ES-I3 (cell line): Measurements from ENCODE around the gene EEF1AKMT2.

Source experiments
- H3K36me3 ChIP-seq: 2 replicates; pipeline ENCODE4 v1.6.1; 2013; ENCODE audit warnings: mild to moderate bottlenecking, low read length, control low read depth, moderate library complexity; ENCODE audit not compliant: insufficient read depth
- H3K4me1 ChIP-seq: 2 replicates; pipeline ENCODE4 v1.6.1; 2013; ENCODE audit warnings: mild to moderate bottlenecking, control low read depth, low read length; ENCODE audit not compliant: insufficient read depth
- H3K9ac ChIP-seq: 2 replicates; pipeline ENCODE4 v1.6.1; 2013; ENCODE audit warnings: low read depth, mild to moderate bottlenecking, low read length, moderate library complexity
- H3K9me3 ChIP-seq: 2 replicates; pipeline ENCODE4 v1.6.1; 2013; ENCODE audit warnings: mild to moderate bottlenecking, low read length, moderate library complexity; ENCODE audit not compliant: control insufficient read depth, insufficient read depth

The EEF1AKMT2 gene

GRCh38 chr10:124737221-124737620 lies 54.5 kb downstream of the EEF1AKMT2 start:
- Histone ChIP-seq H3K4me1 (peaks cover 54% of the 10 kb centered on the region), H3K9ac (no peak overlapping the region)

GRCh38 chr10:124736491-124737136 lies 55.1 kb downstream of the EEF1AKMT2 start:
- Histone ChIP-seq H3K4me1 (peaks cover 49% of the 10 kb centered on the region), H3K36me3 (no peaks in the 10 kb centered on the region)

More at GRCh38 chr10:124737221-124737620, 54.5 kb downstream of the EEF1AKMT2 start:
- H3K9me3 ChIP-seq, result no peaks in the 10 kb centered on the region
- no peaks in the 10 kb centered on the region for H3K36me3 ChIP-seq

GRCh38 chr10:124735491-124736286 lies 56.0 kb downstream of the EEF1AKMT2 start:
- no peaks in the 10 kb centered on the region for H3K9me3 ChIP-seq
- H3K4me1 ChIP-seq, result peaks cover 41% of the 10 kb centered on the region
- no peaks in the 10 kb centered on the region for H3K36me3 ChIP-seq
- no peak overlapping the region for H3K9ac ChIP-seq

More at GRCh38 chr10:124736491-124737136, 55.1 kb downstream of the EEF1AKMT2 start:
- Histone ChIP-seq H3K9me3 (no peaks in the 10 kb centered on the region), H3K9ac (no peak overlapping the region)

GRCh38 chr10:124734311-124735166 lies 57.1 kb downstream of the EEF1AKMT2 start:
- peaks cover 30% of the 10 kb centered on the region for H3K4me1 ChIP-seq

GRCh38 chr10:124733571-124734245 lies 58.0 kb downstream of the EEF1AKMT2 start:
- Histone ChIP-seq H3K36me3 (no peaks in the 10 kb centered on the region), H3K4me1 (peaks cover 22% of the 10 kb centered on the region), H3K9me3 (no peaks in the 10 kb centered on the region), H3K9ac (no peak overlapping the region)

More at GRCh38 chr10:124734311-124735166, 57.1 kb downstream of the EEF1AKMT2 start:
- Histone ChIP-seq H3K9ac (no peak overlapping the region), H3K9me3 (no peaks in the 10 kb centered on the region), H3K36me3 (no peaks in the 10 kb centered on the region)

GRCh38 chr10:124732931-124733570 lies 58.6 kb downstream of the EEF1AKMT2 start:
- H3K9me3 ChIP-seq, result no peaks in the 10 kb centered on the region
- H3K36me3 ChIP-seq, result no peaks in the 10 kb centered on the region
- peaks cover 17% of the 10 kb centered on the region; the same call in 1 of the 2 replicates for H3K4me1 ChIP-seq
- no peak overlapping the region for H3K9ac ChIP-seq

- Histone ChIP-seq H3K4me1 (peaks cover 2% of the 10 kb centered on the region; the same call in 1 of the 2 replicates), H3K9me3 (no peaks in the 10 kb centered on the region), H3K36me3 (no peaks in the 10 kb centered on the region), H3K9ac (no peak overlapping the region)
Observed at GRCh38 chr10:124731551-124731950, 60.1 kb downstream of the EEF1AKMT2 start.

GRCh38 chr10:124730790-124731189 lies 60.9 kb downstream of the EEF1AKMT2 start:
- Histone ChIP-seq H3K9me3 (no peaks in the 10 kb centered on the region), H3K9ac (no peak overlapping the region), H3K4me1 (no peaks in the 10 kb centered on the region)

GRCh38 chr10:124728830-124729661 lies 62.6 kb downstream of the EEF1AKMT2 start:
- no peaks in the 10 kb centered on the region for H3K36me3 ChIP-seq
- no peak overlapping the region for H3K9ac ChIP-seq
- no peaks in the 10 kb centered on the region for H3K9me3 ChIP-seq
- peaks cover 8% of the 10 kb centered on the region; the same call in 1 of the 2 replicates for H3K4me1 ChIP-seq

More at GRCh38 chr10:124730790-124731189, 60.9 kb downstream of the EEF1AKMT2 start:
- no peaks in the 10 kb centered on the region for H3K36me3 ChIP-seq

GRCh38 chr10:124728071-124728829 lies 63.4 kb downstream of the EEF1AKMT2 start:
- Histone ChIP-seq H3K36me3 (no peaks in the 10 kb centered on the region; the same call in 1 of the 2 replicates), H3K9ac (no peak overlapping the region), H3K4me1 (peaks cover 8% of the 10 kb centered on the region; the same call in 1 of the 2 replicates), H3K9me3 (no peaks in the 10 kb centered on the region)

- peaks cover 8% of the 10 kb centered on the region; the same call in 1 of the 2 replicates for H3K4me1 ChIP-seq
- H3K9me3 ChIP-seq, result no peaks in the 10 kb centered on the region
- H3K36me3 ChIP-seq, result no peaks in the 10 kb centered on the region; the same call in 1 of the 2 replicates
- no peak overlapping the region for H3K9ac ChIP-seq
Observed at GRCh38 chr10:124727361-124727960, 64.2 kb downstream of the EEF1AKMT2 start.

- Histone ChIP-seq H3K36me3 (no peaks in the 10 kb centered on the region; the same call in 1 of the 2 replicates), H3K9me3 (no peaks in the 10 kb centered on the region), H3K9ac (no peak overlapping the region), H3K4me1 (peaks cover 8% of the 10 kb centered on the region; the same call in 1 of the 2 replicates)
Observed at GRCh38 chr10:124725791-124726190, 65.9 kb downstream of the EEF1AKMT2 start.
